Neural crest cell (in vitro differentiated cells): ENCODE measurements around the gene NOTCH1. TPM values are rescaled to one million over a fixed set of nuclear protein-coding genes. Genes with fewer than 3 reads are reported as not detected.
A peak's percentile ranks its signal among the peaks of the same experiment; 100 is the strongest.

Experiments
- DNase-seq: peaks from one replicate; pipeline ENCODE4 v3.0.0; 2021; ENCODE audit warnings: low read depth, mixed read lengths, low spot score
- H3K27ac Mint-ChIP-seq: one replicate; pipeline ENCODE4 v1.8.0; 2021; ENCODE audit warnings: mild to moderate bottlenecking, mixed read lengths; ENCODE audit not compliant: unreplicated experiment
- H3K27me3 Mint-ChIP-seq: 2 replicates; pipeline ENCODE4 v1.8.0; 2021; ENCODE audit warnings: low read depth, mild to moderate bottlenecking, mixed read lengths
- H3K36me3 Mint-ChIP-seq: 2 replicates; pipeline ENCODE4 v1.8.0; 2021; ENCODE audit warnings: low read depth, mild to moderate bottlenecking, mixed read lengths
- H3K4me1 Mint-ChIP-seq: 2 replicates; pipeline ENCODE4 v1.8.0; 2021; ENCODE audit warnings: mixed read lengths
- H3K4me3 Mint-ChIP-seq: one replicate; pipeline ENCODE4 v1.8.0; 2021; ENCODE audit warnings: mild to moderate bottlenecking, mixed read lengths
- H3K9me3 Mint-ChIP-seq: 2 replicates; pipeline ENCODE4 v1.8.0; 2021; ENCODE audit warnings: mixed read lengths
- total RNA-seq: library from RNA; stranded (reverse); gene quantifications from 2 replicates; pipeline ENCODE4 v1.2.1, GENCODE V29; 2021
- TF ChIP-seq, protein P1 (sequence below): fragments of 200-600 bp; sonication (generic); conservative IDR thresholded peaks from 2 replicates; pipeline ENCODE4 v1.5.0; 2021; ENCODE audit warnings: antibody characterized with exemption, mild to moderate bottlenecking

Gene NOTCH1
- total RNA-seq, 1 donor from 2014 or later: 99.7 TPM

DNA sequence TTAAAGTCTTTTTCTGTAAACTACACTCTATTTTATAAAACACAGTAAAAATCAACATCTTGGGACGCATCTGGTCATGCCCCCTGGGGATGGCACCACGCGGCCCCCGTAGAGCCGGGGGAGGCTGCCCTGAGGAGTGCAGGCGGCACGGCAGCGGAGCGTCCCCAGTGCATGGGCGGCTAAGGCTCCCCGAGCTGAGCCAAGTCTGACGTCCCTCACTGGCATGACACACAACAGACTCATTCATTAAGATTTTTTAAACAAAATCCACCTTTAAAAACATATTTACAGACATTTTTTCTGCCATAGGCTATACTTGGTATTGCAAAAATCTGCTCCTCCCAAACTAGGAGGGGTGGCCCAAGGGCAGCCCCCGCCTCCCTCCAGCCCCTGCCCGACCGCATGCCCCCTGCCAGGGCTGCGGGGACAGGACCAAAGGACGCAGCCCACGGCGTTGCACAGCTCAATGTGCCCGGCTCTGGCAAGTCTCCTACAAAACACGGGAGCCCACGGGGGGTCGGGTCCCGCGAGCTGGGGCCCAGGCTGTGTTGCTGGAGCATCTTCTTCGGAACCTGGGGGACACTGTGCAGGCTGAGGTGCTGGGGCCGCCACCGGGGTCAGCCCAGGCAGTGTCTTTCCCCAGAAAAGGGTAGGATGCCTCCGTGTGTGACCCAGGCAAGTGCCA is 51.2 kb downstream of the NOTCH1 start:
- H3K4me1 Mint-ChIP-seq: no peaks in the 10 kb centered on the region
- no peaks in the 10 kb centered on the region for H3K9me3 Mint-ChIP-seq
- TF ChIP-seq, protein P1, sequence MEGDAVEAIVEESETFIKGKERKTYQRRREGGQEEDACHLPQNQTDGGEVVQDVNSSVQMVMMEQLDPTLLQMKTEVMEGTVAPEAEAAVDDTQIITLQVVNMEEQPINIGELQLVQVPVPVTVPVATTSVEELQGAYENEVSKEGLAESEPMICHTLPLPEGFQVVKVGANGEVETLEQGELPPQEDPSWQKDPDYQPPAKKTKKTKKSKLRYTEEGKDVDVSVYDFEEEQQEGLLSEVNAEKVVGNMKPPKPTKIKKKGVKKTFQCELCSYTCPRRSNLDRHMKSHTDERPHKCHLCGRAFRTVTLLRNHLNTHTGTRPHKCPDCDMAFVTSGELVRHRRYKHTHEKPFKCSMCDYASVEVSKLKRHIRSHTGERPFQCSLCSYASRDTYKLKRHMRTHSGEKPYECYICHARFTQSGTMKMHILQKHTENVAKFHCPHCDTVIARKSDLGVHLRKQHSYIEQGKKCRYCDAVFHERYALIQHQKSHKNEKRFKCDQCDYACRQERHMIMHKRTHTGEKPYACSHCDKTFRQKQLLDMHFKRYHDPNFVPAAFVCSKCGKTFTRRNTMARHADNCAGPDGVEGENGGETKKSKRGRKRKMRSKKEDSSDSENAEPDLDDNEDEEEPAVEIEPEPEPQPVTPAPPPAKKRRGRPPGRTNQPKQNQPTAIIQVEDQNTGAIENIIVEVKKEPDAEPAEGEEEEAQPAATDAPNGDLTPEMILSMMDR: no peak
- no peaks in the 10 kb centered on the region for H3K27me3 Mint-ChIP-seq
- H3K27ac Mint-ChIP-seq: no peak overlapping the region
- no peaks in the 10 kb centered on the region for H3K36me3 Mint-ChIP-seq
- no peak for DNase-seq
- H3K4me3 Mint-ChIP-seq: peak overlapping the region; percentile 6

DNA sequence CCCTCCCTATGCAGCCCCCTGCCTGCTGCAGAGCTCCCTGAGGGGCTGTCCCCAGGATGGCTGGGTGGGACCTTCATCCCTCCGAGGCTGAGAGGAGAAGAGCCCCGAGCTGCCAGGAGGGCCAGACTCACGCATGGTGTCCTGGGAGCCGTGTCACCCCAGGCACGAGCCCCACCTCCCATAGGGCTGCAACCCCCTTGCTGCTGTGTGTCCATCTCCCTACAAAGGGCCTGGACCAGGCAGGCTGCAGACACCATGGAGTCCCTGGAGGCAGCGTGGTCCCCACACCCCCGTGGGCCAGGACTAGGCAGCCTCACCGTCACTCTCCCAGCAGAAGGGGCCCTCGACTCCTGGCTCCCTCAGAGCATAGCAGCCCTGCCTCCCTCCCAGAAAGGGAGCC is 51.8 kb downstream of the NOTCH1 start:
- H3K4me1 Mint-ChIP-seq: no peaks in the 10 kb centered on the region
- TF ChIP-seq, protein P1: no peak
- no peak for DNase-seq
- H3K36me3 Mint-ChIP-seq: no peaks in the 10 kb centered on the region
- no peaks in the 10 kb centered on the region for H3K27me3 Mint-ChIP-seq
- H3K4me3 Mint-ChIP-seq: peak overlapping the region; percentile 6
- H3K9me3 Mint-ChIP-seq: no peaks in the 10 kb centered on the region
- H3K27ac Mint-ChIP-seq: no peak overlapping the region

DNA sequence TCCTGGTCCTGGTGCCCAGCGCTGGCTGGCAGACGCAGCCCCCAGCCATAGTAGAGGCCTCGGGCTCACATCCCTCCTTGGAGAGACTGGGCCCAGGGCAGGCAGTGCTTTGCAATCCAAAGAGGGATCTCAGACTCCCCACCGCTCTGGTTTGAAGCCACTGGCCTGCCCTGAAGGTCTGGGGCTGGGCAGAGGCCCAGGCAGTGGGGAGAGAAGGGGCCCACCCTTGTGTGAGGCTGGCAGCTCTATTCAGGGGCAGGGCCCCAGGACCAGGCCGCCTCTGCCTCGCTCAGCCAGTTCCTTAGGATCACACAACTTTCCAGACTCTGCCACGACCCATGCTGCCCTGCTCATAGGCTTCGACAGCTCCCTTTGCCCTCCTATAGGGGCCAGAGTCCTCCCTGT is 52.3 kb downstream of the NOTCH1 start:
- DNase-seq: no peak
- H3K9me3 Mint-ChIP-seq: no peaks in the 10 kb centered on the region
- TF ChIP-seq, protein P1: no peak
- H3K4me1 Mint-ChIP-seq: no peaks in the 10 kb centered on the region
- no peaks in the 10 kb centered on the region for H3K27me3 Mint-ChIP-seq
- no peak overlapping the region for H3K4me3 Mint-ChIP-seq
- H3K27ac Mint-ChIP-seq: no peak overlapping the region
- no peaks in the 10 kb centered on the region for H3K36me3 Mint-ChIP-seq

DNA sequence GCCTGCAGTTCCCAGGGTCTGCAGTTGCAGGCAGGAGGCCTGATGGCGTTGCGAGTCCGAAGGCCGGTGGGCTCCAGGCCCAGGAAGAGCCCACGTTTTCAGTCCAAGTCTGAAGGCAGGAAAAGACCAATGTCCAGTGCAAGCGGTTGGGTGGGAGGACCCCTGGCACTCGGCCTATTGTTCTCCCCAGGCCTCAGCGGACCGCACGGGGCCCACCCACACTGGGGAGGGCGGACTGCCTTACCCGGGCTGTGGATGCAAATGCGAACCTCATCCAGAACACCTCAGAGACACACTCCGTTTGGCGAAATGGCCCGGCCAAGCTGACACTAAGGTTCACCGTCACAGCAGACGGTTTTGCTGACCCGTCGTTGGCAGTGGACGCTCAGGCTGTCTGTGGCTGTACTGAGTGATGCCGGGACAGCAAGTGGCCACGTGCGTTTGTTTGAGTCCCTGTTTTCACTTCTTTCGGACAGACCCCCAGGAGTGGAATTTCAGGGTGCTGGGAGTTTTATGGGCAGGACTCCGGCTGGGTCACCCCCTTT is 52.8 kb downstream of the NOTCH1 start:
- Mint-ChIP-seq H3K4me3 (no peak overlapping the region), H3K4me1 (no peaks in the 10 kb centered on the region), H3K27me3 (no peaks in the 10 kb centered on the region), H3K27ac (no peak overlapping the region), H3K9me3 (no peaks in the 10 kb centered on the region), H3K36me3 (no peaks in the 10 kb centered on the region)
- DNase-seq: no peak
- TF ChIP-seq, protein P1: no peak

DNA sequence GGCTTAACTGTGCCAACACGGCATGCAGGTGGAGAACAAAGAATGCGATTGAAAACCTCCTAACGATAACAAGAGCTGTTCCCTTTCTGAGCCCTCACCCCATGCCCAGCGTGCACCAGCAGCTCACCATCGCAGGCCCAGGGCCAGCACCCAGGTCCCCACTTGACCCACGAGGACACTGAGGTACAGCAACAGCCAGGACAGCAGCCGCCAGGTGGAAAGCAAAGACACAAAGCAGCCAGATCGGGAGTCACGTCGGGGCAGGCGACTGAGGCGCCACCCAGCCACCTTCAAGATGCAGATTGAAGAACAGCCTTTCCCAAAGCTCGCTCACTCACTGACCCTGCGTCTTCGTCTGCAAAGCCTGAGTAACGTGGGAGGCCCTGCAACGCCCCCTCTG is 56.1 kb downstream of the NOTCH1 start:
- TF ChIP-seq, protein P1: no peak
- Mint-ChIP-seq H3K9me3 (no peaks in the 10 kb centered on the region), H3K36me3 (no peaks in the 10 kb centered on the region), H3K27me3 (no peaks in the 10 kb centered on the region), H3K4me3 (no peak overlapping the region), H3K4me1 (peaks cover 19% of the 10 kb centered on the region), H3K27ac (no peak overlapping the region)
- no peak for DNase-seq
